AG04449 (cell line): Measurements from ENCODE around the gene PRLR.

Experiments
- CTCF ChIA-PET: fragments of 350-600 bp; formaldehyde crosslinking; extraction: SDS; loops from one replicate; lab custom pipeline; 2021; ENCODE audit warnings: antibody characterized with exemption; lab: Yijun Ruan, JAX
- POLR2A ChIA-PET: fragments of 400-600, 350-600 bp; formaldehyde crosslinking; extraction: SDS; loops from one replicate; lab custom pipeline; 2020; ENCODE audit warnings: antibody characterized with exemption, inconsistent platforms; lab: Yijun Ruan, JAX
- DNase-seq: peaks from one replicate; pipeline ENCODE4 v3.0.0-alpha.2; 2010; ENCODE audit warnings: low read depth, low spot score
- H3K4me3 ChIP-seq: 2 replicates; pipeline ENCODE4 v1.5.1; 2011; ENCODE audit warnings: low read depth, mild to moderate bottlenecking, control low read depth, low read length
- TF ChIP-seq, protein P1 (sequence below): IDR thresholded peaks from one replicate; pipeline ENCODE4 v1.5.1; 2011; ENCODE audit warnings: mild to moderate bottlenecking, moderate library complexity, low read length, control low read depth, inconsistent platforms; ENCODE audit not compliant: insufficient read depth; ENCODE audit errors: missing control alignments

The PRLR gene

DNA sequence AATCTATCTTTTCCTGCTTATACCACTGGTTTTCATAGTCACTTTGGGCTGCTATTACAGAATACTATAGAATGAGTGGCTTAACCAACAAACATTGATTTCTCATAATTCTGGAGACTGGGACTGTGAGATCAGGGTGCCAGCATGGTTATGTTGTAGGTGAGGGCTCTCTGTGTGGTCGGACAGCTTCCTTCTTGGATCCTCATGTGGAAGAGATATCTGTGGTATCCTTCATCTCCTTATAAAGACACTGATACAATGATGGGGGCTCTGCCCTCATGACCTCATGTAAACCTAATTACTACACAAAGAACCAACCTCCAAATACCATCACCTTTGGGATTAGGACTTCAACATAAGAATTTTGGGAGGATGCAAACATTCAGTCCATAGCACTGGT, 13.9 kb upstream of the PRLR start:
- TF ChIP-seq, protein P1, sequence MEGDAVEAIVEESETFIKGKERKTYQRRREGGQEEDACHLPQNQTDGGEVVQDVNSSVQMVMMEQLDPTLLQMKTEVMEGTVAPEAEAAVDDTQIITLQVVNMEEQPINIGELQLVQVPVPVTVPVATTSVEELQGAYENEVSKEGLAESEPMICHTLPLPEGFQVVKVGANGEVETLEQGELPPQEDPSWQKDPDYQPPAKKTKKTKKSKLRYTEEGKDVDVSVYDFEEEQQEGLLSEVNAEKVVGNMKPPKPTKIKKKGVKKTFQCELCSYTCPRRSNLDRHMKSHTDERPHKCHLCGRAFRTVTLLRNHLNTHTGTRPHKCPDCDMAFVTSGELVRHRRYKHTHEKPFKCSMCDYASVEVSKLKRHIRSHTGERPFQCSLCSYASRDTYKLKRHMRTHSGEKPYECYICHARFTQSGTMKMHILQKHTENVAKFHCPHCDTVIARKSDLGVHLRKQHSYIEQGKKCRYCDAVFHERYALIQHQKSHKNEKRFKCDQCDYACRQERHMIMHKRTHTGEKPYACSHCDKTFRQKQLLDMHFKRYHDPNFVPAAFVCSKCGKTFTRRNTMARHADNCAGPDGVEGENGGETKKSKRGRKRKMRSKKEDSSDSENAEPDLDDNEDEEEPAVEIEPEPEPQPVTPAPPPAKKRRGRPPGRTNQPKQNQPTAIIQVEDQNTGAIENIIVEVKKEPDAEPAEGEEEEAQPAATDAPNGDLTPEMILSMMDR: no peak
- ChIA-PET CTCF (no interaction called here), POLR2A (no interaction called here)
- DNase-seq: no peak
- H3K4me3 ChIP-seq: no peak overlapping the region

DNA sequence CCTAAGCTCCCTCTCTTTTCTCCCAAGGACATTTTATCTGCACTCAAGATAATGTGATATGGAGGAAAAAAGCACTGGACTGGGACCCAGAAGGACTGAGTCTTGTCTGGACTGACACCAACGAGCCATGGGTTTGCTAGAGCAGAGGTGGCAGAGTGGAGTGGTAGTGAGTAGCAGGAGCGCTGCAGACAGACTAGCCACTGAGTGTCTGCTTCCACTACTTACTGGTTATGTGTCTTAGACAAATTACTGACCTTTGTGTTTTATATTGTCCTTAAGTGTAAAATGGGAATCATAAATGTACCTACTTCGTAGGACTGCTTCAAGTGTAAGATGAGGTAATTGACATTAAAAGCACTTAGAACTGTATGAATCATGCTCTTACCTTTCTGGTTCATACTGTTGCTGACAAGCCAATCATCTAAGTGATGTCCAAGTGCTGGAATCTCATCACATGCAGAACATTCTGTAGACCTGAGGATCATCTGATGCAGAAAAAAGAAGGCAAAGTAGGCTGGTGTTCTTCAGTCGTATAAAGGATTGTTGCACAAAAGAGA, 12.5 kb upstream of the PRLR start:
- H3K4me3 ChIP-seq: no peak overlapping the region
- POLR2A ChIA-PET: no interaction called here

DNA sequence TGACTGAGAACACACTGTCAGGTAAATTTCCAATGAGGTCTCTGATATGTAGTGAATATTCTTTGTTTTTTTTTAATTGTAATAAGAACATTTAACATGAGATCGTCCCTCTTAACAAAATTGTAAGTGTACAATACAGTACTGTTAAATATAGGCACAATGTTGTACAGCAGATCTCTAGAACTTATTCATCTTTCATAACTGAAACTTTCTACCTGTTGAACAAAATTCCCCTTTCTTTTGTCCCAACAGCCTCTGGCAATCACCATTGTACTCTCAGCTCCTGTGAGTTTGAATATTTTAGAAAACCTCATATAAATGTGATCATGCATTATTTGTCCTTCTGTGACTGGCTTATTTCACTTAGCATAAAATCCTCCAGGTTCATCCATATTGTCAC, 10.6 kb upstream of the PRLR start:
- DNase-seq: no peak
- ChIA-PET POLR2A (no interaction called here), CTCF (no interaction called here)
- H3K4me3 ChIP-seq: no peak overlapping the region
- TF ChIP-seq, protein P1: no peak

More for the DNA sequence above, 12.5 kb upstream of the PRLR start:
- DNase-seq: no peak
- TF ChIP-seq, protein P1: no peak
- CTCF ChIA-PET: no interaction called here

DNA sequence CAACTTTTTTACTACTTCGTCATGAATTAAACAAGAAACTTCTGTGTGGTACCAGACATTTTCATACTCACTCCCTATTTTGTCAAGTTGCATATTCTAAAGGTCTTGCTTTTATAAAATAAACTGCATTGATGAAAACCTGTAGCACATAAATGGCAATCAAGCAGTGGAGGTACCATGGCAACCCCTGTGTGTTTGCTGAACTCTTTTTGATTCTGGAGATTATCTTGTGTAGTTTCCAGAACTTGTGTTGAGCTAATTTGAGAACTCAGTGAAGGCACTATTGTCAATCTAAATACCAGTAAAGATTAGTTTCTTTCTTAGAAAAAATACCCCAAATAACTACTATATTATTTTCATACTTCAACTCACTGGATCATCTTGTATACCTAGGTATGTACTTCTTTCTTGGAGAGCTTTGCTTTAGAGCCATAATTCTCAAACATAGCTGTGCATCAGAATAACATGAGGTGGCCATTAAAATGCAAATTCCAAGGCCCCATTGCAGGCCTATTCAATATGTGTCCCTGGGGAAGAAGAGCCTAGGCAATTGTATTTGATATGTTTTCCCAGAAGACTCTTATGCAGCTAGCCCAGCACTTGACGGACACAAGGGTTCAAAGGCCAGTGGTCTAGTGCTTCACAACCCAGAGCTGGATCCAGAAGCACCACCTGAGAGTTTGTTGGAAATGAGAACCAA, 9.8 kb upstream of the PRLR start:
- POLR2A ChIA-PET: no interaction called here
- H3K4me3 ChIP-seq: no peak overlapping the region

DNA sequence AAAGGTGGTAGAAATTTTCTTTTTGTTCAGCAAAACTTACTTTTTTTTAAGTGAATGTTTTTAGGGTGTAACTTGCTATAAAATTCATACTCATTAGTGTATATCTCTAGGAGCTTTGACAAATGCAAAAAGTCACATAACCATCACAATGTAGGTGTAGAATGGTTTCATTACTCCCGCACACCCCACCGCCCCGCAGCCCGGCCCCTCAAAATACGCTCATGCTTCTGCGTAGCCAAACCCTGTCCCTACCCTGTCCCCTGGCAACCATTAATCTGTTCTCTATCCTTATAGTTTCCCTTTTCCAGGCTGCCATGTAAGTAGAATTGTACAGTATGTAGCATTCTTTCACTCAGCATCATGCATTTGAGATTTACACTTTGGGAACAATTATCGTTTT, 9.2 kb upstream of the PRLR start:
- no peak overlapping the region for H3K4me3 ChIP-seq
- no peak for DNase-seq
- ChIA-PET CTCF (no interaction called here), POLR2A (no interaction called here)
- TF ChIP-seq, protein P1: no peak

More for the DNA sequence above, 9.8 kb upstream of the PRLR start:
- CTCF ChIA-PET: no interaction called here
- DNase-seq: no peak
- TF ChIP-seq, protein P1: no peak

DNA sequence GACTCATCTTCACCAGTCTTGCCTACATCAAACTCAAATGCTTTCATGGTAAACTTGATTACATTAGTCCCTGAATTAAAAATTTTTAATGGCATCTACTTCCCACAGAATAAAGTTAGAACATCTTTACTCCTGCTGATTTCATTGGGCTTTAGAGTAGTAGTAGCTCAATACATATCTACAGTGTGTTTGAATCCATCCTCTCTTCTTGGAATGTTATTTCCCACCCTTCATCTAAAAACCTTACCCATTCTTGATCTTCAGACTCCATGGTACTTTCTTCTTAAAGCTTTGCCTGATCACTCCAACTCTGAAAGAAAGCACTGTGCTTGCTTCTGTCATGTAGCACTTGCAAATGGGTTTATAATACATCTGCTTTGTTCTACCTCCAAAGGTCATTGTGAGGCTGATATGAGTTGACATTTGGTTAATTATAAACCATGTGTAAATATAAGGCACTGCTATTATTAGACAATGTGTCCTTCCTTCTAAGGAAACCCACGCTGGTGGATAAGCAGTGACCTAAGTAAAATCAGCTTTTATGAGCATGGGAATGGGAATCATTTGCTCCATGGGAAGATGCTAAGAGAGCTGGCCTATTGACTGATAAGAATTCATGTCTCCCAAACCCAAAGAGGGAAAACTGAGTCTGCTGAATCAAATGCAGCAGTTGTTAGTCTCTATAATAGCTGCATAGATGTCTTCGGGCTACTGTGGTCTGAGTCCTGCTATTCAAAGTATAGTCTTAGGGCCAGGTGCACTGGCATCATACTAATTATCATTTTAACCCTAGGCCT, 7.5 kb upstream of the PRLR start:
- DNase-seq: no peak
- TF ChIP-seq, protein P1: no peak
- H3K4me3 ChIP-seq: no peak overlapping the region
- POLR2A ChIA-PET: no interaction called here
- CTCF ChIA-PET: no interaction called here
